Measurements from ENCODE around the gene PDZD4.
"Not testable (repeated sequence)": the region's sequence is repeated elsewhere in the genome, so short reads cannot be mapped to it uniquely, and the experiment has no call there.

PDZD4 gene

GRCh38 chrX:153845195-153845594, 14.9 kb upstream of the PDZD4 start:
- no peak for DNase-seq (ENCODE audit: extremely low read depth in 1 of 2, low read depth in 1 of 2)

DNA sequence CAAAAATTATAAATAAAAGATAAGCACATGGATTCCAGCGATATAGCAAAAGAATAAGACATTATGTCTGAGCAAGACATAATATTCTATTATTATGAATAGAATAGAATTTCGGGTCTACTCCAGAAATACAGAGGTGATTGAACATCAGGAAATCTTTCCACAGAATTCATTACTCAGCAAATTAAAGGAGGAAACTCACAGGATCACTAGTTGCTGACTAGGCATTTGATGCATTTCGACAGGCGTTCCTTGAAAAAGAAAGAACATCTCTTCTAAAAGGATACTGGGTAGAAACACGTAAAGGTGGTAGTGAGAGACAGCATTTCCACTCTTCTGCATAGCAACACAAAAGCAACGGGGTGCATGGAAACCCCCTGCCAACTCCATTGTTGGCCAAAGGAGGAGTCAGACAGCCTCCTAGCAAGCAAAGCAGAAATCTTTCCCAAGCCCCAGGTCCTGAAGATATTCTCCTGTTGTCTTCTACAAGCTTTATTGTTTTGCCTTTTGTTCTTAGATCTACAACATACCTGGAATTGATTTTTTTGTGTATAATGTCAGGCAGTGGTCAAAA, 14.3 kb upstream of the PDZD4 start:
- no peak for DNase-seq (ENCODE audit: extremely low read depth in 1 of 2, low read depth in 1 of 2)

- no peak for DNase-seq (ENCODE audit: extremely low read depth in 1 of 2, low read depth in 1 of 2)
Measured at GRCh38 chrX:153836921-153837320, 6.6 kb upstream of the PDZD4 start.

GRCh38 chrX:153832728-153833127, 2.4 kb upstream of the PDZD4 start:
- no peak for DNase-seq (ENCODE audit: extremely low read depth in 1 of 2, low read depth in 1 of 2)

GRCh38 chrX:153831429-153832150, 1.2 kb upstream of the PDZD4 start:
- no peak for DNase-seq (ENCODE audit: extremely low read depth in 1 of 2, low read depth in 1 of 2)

- no peak for DNase-seq (ENCODE audit: extremely low read depth in 1 of 2, low read depth in 1 of 2)
Measured at GRCh38 chrX:153830640-153831428, 490 bp upstream of the PDZD4 start.

DNA sequence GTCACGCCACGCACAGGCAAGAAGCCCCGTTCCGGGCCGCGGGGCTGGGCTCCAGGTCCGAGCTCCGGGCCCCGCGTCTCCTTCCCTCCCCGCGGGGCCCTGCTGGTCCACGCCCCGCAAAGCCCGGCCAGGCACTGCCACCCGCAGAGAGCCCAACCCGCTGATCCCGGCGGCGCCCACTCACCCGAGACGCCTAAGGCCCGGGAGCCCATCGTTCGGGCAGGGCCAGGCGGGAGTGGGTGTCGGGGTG, 870 bp downstream of the PDZD4 start:
- no peak for DNase-seq (ENCODE audit: extremely low read depth in 1 of 2, low read depth in 1 of 2)

GRCh38 chrX:153828723-153829548, 1.4 kb downstream of the PDZD4 start:
- DNase-seq (ENCODE audit: extremely low read depth in 1 of 2, low read depth in 1 of 2), result no peak

GRCh38 chrX:153828308-153828707, 2.0 kb downstream of the PDZD4 start:
- DNase-seq (ENCODE audit: extremely low read depth in 1 of 2, low read depth in 1 of 2), result no peak

- DNase-seq (ENCODE audit: extremely low read depth in 1 of 2, low read depth in 1 of 2), result no peak
Measured at GRCh38 chrX:153827903-153828302, 2.4 kb downstream of the PDZD4 start.

DNA sequence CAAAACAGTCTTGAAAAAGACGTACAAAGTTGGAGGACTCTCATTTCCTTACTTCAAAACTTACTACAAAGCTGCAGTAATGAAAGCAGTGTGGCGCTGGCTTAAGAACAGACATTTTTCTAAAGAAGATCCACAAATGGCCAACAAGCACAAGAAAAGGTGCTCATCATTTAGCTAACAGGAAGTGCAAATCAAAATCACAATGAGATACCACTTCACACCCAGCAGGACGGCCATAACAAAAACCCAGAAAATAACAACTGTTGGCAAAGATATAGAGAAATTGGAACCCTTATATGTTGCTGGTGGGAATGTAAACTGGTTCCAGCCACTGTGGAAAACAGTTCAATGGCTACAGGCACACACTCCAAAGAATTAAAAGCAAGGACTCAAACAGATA, 3.3 kb downstream of the PDZD4 start:
- no peak for DNase-seq (ENCODE audit: extremely low read depth in 1 of 2, low read depth in 1 of 2)

- DNase-seq (ENCODE audit: extremely low read depth in 1 of 2, low read depth in 1 of 2), result no peak
Measured at GRCh38 chrX:153825042-153825441, 5.3 kb downstream of the PDZD4 start.

DNA sequence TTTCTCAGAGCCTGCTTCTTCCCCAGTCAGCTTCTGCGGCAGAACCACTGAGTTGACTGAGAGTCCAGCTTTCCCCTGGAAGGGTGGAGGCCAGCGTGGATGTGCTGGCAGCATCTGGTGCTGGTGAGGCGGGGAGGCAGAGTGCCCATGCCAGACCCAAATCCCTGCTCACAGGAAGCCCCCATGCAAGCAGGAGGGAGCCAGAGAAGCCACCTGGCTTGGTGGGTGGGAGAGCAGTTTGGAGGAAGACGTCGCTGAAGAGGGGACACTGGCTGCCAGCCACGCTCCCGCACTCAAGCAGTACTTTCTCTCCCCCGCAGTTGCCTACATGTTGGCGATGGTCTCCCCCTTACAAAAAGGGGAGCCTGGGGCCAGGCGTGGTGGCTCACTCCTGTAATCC, 6.0 kb downstream of the PDZD4 start:
- no peak for DNase-seq (ENCODE audit: extremely low read depth in 1 of 2, low read depth in 1 of 2)

DNA sequence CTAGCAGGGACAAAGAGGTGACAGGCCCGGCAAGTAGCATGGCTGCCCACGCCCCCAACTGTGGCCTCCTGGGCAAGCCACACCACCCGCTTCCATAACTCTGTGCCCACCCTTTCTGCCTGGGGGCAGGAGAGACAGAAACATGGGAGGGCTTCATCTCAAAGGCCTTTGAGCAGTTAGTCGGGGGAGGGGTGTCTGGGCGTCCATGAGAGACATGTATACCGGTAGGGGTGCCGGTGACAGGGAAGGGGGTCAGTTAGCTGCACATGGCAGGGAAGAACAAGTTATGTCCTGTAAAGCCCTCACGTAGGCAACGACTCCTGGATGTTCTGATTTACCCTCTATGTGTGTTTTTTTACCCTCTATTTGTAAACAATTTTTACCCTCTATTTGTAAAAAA, 9.3 kb downstream of the PDZD4 start:
- no peak for DNase-seq (ENCODE audit: extremely low read depth in 1 of 2, low read depth in 1 of 2)

GRCh38 chrX:153820601-153821000, 9.7 kb downstream of the PDZD4 start:
- DNase-seq (ENCODE audit: extremely low read depth in 1 of 2, low read depth in 1 of 2), result no peak

DNA sequence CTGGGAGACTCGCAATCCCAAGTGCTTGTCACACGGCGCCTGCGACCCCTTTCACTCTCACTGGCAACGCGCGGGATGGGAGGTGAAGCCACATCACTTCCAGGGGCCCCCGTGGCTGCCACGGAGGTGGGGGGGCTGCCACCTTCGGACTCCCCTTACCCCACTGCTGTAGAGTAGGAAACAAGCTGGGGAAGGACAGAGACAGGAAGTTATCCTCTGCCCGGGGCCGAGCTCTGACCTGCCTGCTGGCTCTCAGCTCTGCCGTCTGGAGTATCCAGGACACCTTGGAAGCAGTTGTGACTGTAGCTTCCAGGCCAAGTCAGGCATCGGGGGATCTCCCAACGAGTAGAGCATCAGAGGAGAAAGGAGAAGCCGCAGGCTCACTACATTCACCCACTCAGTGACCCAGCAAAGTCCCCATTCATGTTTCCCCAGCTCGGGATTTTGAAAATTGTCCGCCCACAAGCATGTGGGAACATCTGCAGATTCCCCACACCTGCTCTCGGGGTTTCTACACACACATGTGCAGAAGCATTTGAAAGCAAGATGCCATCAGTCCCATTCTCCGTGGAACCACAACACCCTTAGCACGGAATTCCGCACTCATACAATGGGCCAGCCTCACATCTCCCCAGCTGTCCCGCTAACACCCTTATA, 10.8 kb downstream of the PDZD4 start:
- DNase-seq (ENCODE audit: extremely low read depth in 1 of 2, low read depth in 1 of 2), result no peak

DNA sequence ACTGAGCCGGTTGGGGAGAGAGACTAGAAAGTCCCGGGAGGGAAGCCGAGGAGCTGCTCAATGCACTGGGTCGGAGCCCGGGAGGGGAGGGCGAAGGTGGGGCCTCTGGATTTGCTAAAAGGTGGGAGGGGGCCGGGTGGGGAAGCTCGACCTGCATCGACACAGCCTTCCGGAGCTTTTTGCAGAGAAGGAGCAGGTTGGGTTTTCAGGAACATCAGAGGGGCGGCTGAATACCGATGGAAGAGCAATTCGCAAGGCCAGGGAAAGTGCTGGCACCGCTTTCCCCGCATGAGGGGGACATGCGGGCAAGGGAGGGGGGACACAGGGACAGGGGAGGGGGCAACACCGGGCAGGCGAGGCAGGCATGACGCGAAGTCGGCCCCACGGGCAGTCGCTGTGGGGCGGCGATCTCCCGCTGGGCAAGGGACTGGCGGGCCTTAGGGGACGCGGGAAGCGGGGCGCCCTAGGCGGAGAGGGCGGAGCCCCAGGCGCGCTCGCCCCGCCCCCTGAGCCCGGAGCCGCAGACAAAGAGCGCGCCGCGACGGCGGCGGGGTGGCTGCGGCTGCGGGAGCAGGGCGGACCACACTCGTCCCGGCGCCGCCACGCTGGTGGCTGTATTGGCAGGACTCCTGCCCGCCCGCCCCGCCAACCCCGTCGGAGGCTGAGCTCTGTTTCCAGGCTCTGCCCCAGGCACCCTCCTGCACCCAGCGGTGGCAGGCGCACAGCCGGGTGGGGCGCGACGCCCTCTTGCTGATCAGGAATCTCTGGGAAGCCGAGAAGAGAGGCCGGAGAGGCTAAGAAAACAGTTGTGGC, 11.6 kb downstream of the PDZD4 start:
- no peak for DNase-seq (ENCODE audit: extremely low read depth in 1 of 2, low read depth in 1 of 2)

GRCh38 chrX:153818064-153818463, 12.3 kb downstream of the PDZD4 start:
- not testable (repeated sequence) for DNase-seq (ENCODE audit: extremely low read depth in 1 of 2, low read depth in 1 of 2)

DNA sequence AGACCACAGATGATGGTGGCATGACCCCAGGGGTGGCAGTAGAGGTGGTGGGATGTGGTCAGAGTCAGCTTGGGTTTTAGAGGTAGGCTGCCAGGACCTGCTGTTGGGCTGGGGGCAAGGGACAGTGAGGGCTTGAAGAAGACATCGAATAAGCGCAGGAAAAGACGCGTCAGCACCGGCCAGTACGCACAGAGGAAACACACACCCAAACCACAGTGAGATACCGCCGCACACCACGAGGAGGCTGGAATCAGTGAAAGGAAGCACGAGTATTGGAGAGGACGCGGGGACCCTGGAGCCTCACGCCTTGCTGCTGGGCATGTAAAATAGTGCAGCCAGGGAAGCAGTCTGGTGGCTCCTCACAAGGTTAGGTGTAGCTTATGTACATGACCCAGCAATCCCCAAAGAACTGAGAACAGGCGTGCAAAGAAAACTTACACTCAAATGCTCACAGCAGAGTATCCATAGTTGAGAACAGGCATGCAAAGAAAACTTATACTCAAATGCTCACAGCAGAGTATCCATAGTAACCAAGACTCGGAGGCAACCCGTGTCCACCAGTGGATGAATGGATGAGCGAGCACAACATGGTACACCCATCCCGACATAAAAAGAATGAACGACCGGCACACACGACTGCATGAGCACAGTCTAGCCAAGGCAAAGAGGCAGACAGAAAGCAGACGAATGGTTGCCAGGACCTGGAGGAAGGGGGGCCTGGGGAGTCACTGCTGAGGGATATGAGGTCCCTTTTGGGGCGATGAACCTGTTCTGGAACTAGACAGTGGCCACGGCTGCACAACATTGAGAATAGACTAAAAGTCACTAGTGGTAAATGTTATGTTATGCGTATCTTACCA, 13.3 kb downstream of the PDZD4 start:
- no peak for DNase-seq (ENCODE audit: extremely low read depth in 1 of 2, low read depth in 1 of 2)
